HG02763 (cell line): ENCODE data around the gene ZNF275.
A peak's percentile ranks its signal among the peaks of the same experiment; 100 is the strongest.
"Not testable (repeated sequence)": the region's sequence is repeated elsewhere in the genome, so short reads cannot be mapped to it uniquely, and the experiment has no call there.

Experiments
- ATAC-seq: cut with Tn5 transposase; IDR thresholded peaks from one replicate; pipeline ENCODE4 v1.9.1; 2021; ENCODE audit warnings: mild to moderate bottlenecking, moderate library complexity; ENCODE audit not compliant: unreplicated experiment

ZNF275 gene, protein sequence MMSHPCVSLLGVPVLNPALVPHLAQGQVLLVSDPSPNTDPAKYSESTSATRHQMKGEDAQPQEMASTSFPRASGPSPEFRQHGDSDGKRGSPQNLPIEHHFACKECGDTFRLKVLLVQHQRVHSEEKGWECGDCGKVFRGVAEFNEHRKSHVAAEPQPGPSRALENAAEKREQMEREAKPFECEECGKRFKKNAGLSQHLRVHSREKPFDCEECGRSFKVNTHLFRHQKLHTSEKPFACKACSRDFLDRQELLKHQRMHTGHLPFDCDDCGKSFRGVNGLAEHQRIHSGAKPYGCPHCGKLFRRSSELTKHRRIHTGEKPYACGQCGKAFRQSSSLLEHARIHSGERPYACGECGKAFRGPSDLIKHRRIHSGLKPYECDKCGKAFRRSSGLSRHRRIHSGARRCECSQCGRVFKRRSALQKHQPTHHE

GRCh38 chrX:153333821-153334653, at the start of gene ZNF275:
Gene ZNF275 (plus strand): TSS chrX:153334153. CDS start chrX:153336680, 2,527 bp downstream.
- peak; percentile 82 for ATAC-seq

DNA sequence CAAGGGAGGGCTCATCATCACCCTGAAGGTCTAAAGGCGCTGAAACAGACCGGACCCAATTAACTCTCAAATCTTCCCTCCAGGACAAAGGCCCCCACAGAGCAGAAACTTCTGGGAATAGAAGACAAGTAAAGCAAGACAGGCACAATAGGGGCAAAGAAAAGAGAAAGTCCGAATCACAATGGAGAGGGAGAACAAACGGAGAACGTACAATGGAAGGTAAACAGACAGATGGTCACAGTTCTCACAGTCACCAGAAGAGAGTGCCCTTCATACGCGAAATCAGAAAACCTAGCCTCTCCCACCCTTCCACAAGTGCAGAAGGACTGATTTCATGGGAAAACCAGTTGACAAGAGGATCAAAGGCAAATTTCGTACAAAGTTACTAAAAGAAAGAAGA, 48.3 kb upstream of the ZNF275 start:
- ATAC-seq: not testable (repeated sequence)

DNA sequence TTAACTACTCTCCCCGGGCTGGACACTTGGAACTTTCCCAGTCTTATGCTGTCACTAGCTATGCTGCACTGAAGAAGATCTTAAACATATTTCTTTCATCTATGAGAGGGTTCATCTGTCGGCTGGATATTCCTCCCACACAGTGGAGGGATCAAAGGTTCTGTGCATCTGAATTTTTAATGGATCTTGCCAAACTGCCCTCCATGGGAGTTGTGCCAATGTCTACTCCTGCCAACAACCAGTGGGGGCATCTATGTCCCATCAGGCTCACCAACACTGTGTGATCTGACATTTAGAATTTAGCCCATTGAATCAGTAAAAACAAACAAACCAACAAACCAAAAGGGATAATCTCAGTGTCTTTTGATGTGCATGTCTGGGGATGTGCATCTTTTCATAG, 45.1 kb upstream of the ZNF275 start:
- ATAC-seq: not testable (repeated sequence)

GRCh38 chrX:153293485-153294071, 40.4 kb upstream of the ZNF275 start:
- ATAC-seq: not testable (repeated sequence)

GRCh38 chrX:153297376-153297775, 36.6 kb upstream of the ZNF275 start:
- ATAC-seq: no peak

- ATAC-seq: no peak
Measured at GRCh38 chrX:153299855-153300254, 34.1 kb upstream of the ZNF275 start.

DNA sequence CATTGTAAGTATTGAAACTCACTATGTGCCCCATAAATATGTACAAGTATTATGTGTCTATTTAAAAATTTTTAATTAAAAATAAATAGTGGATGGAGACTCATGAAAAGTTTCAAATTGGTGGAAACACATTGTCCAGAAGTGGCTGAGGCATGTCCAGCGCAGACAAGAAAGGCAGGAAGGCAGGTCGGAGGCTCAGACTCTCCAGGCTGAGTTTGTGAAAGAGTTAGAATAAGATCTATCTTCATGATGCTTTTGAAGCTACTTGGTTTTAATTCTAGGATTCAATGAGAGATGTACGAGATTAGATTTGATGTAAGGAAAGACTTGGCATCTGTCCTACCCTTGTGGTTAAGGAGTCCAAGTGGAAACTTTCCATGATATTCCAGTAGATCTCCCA, 32.2 kb upstream of the ZNF275 start:
- no peak for ATAC-seq

GRCh38 chrX:153302796-153303195, 31.2 kb upstream of the ZNF275 start:
- no peak for ATAC-seq

DNA sequence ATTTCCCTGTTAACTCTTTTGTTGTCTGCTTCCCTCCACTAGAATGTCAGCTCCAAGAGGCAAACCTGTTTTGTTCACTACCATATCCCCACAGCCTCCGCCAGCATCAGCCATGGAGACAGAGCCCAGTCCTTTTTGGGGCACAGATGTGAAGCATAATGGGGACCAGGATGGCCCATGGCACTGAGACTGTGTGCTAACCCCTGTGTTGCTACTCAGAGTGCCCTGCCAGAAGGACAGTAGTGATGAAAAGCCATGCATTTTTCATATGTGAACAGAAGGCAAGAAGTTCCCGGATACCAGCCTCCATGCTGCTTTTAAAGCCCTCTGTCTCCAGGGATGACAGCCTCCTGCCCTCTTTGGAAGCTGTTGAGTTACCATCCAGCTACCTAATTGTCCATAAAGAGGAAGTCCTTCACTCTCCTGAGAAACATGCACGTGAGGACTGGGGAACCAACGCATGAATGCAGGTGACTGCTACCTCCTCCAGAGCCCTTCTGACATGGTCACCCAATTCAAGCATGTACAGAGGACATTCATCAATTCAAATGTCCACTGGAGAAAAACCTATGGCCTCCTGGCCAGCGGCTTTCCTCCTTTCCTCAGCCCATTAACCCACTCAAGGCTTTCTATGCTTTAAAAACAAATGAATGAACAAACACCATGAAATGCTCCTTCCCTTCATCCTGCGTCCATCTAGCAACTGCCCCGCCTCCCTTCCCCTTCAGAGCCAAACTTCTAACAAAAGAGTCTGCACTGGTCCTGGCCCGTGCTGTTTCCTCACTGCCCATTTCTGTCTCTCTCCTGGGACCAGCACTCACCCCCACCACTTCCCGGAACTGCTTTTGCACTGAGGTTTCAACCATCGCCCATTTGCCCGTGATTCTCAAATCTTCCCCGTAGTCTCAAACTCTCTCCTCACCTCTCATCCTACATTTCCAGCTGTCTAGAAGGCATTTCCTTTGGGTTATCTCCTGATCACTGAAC, 30.4 kb upstream of the ZNF275 start:
- ATAC-seq: no peak

DNA sequence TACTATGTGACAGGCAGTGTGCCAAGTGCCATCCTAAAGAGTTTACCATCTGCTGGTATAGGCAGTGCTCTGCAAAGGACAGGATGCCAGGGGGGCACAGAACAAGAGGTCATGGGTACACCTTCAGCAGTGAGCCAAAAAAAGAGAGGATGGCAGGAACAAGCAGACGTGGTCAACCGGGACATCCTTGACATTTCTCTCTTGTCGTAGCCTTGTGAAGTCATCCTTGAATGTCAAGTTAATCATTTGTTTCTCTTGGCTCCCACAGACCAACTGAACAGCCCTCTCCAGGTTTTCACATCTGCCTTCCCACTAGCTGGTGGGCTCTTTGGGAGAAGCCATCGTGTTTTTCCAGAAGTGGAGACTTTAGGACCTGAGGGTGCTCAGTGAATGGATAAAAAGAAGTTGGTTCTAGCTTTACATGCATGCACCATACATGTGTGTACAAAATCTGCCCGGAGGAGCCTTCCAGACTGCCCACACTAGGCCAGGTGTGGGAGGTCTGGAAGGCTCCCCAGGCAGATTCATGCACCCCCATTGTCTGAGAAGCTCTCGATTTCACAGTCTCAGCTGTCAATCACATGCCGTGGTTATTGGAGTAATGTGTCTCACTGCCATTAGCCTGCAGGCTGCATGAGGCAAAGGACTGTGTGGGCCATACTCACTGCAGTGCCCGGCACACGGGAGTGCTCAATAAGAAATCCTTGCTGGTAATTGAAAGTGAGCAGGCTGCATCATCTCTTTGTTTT, 28.8 kb upstream of the ZNF275 start:
- no peak for ATAC-seq

GRCh38 chrX:153305972-153306371, 28.0 kb upstream of the ZNF275 start:
- ATAC-seq: no peak

GRCh38 chrX:153306527-153307115, 27.3 kb upstream of the ZNF275 start:
- no peak for ATAC-seq

- no peak for ATAC-seq
Measured at GRCh38 chrX:153307276-153308178, 26.4 kb upstream of the ZNF275 start.

DNA sequence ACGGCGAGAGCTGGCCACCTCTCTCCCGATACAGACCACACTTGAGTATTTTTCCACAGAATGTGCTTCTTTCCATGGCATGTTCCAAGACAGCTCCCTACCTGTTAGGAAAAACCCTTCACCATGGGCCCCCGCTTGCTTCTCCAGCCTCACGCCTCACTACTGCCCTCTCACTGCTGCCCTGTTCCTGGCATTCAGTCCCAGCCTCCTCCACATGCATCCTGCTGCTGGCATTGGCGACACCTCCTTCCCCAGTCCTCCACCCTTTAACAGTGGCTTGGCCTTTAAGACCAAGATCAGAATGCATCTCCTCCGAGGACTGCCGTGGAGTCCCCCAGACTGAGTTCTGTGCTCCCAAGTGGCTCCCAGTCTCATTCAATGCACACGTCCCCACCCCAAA, 23.1 kb upstream of the ZNF275 start:
- ATAC-seq: no peak

DNA sequence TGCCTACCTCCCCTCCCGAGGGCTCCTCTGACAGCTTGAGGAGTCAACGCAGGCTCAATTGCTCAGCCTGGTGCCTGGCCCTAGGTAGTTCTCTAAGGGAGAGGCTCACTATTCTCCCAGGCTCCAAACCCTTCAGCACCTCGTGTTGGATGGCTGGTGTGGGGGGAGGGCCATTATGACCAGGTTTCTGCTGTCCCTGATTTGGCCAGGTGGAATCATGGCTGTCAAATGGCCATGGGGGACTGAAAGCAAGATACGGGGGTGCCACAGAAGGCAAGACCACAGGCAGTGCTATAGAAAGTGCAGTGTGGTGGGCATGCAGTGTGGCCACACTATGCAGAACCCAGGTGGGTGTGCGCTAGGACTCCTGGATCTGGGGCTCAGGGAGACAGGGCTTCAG, 21.9 kb upstream of the ZNF275 start:
- no peak for ATAC-seq

- no peak for ATAC-seq
Measured at GRCh38 chrX:153312842-153313241, 21.1 kb upstream of the ZNF275 start.

DNA sequence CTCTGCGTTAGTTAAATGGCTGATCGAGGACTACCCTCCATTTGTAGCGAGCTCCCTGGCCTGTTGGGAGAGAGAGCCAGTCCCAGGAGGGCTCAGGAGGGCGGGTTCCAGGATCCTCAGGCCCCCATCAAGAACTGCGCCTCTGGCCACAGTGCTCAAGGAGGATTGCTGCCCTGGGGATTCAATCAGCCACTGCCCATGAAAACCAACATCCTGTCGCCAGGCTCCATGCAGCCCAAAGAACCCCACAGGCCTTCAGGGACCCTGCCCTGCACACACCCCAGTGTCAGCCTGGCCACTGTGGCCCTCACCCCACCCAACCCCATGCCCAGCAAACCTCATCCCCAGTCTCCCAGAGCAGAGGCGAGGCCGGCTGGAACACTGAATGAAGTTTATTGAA, 16.6 kb upstream of the ZNF275 start:
- no peak for ATAC-seq

- no peak for ATAC-seq
Measured at GRCh38 chrX:153317996-153318722, 15.8 kb upstream of the ZNF275 start.
